DND-41 (cell line): Measurements from ENCODE around the gene MCM5.

Source experiments
- ATAC-seq: fragments of 200-7000 bp; cut with Tn5 transposase; 3 replicates; pipeline ENCODE4 v1.9.1; 2021; ENCODE audit warnings: low read depth; ENCODE audit not compliant: insufficient read depth
- DNase-seq: peaks from one replicate; pipeline ENCODE4 v3.0.0-alpha.2; 2020
- H2AFZ ChIP-seq: 2 replicates; pipeline ENCODE4 v1.6.0; 2012; ENCODE audit warnings: low read depth, low read length
- H3K27ac ChIP-seq: 2 replicates; pipeline ENCODE4 v1.5.1; 2012; ENCODE audit warnings: low read length, inconsistent platforms
- H3K27me3 ChIP-seq: fragments of 200-600 bp; sonication (generic); 2 replicates; pipeline ENCODE4 v1.6.0; 2012; ENCODE audit warnings: low read length, mild to moderate bottlenecking, inconsistent platforms; ENCODE audit not compliant: insufficient read depth, poor library complexity
- H3K36me3 ChIP-seq: 2 replicates; pipeline ENCODE4 v1.5.1; 2012; ENCODE audit warnings: low read length, inconsistent platforms; ENCODE audit not compliant: insufficient read depth
- H3K4me1 ChIP-seq: 2 replicates; pipeline ENCODE4 v1.5.1; 2012; ENCODE audit warnings: mild to moderate bottlenecking, low read length; ENCODE audit not compliant: insufficient read depth
- H3K4me2 ChIP-seq: 2 replicates; pipeline ENCODE4 v1.6.0; 2012; ENCODE audit warnings: mild to moderate bottlenecking, moderate library complexity, low read length, inconsistent platforms; ENCODE audit not compliant: insufficient read depth
- H3K4me3 ChIP-seq, 2 experiments: fragments of 200-600 bp in 1 of 2; shearing (Covaris generic) in 1 of 2; 2 replicates each; pipeline ENCODE4 v1.5.1; 2012 to 2016; ENCODE audit warnings: inconsistent platforms in 2 of 2, low read length in 2 of 2, mild to moderate bottlenecking in 2 of 2, low read depth in 1 of 2, moderate library complexity in 1 of 2
- H3K79me2 ChIP-seq: 2 replicates; pipeline ENCODE4 v1.6.0; 2012; ENCODE audit warnings: low read length, inconsistent platforms; ENCODE audit not compliant: insufficient read depth
- H3K9ac ChIP-seq: 2 replicates; pipeline ENCODE4 v1.6.0; 2012; ENCODE audit warnings: low read depth, mild to moderate bottlenecking, inconsistent platforms, low read length, moderate library complexity
- H3K9me3 ChIP-seq: 2 replicates; pipeline ENCODE4 v1.5.1; 2012; ENCODE audit warnings: low read length, moderate library complexity, mild to moderate bottlenecking, inconsistent platforms; ENCODE audit not compliant: insufficient read depth, severe bottlenecking
- H4K20me1 ChIP-seq: 2 replicates; pipeline ENCODE4 v1.6.0; 2012; ENCODE audit warnings: low read length; ENCODE audit not compliant: insufficient read depth
- EZH2 ChIP-seq: IDR thresholded peaks from 3 replicates; pipeline ENCODE4 v1.6.1; 2012; ENCODE audit warnings: borderline replicate concordance, low read depth, mild to moderate bottlenecking, moderate library complexity, low read length, inconsistent platforms; ENCODE audit not compliant: severe bottlenecking
- TF ChIP-seq, protein P1 (sequence below): IDR thresholded peaks from 2 replicates; pipeline ENCODE4 v1.5.1; 2012; ENCODE audit warnings: borderline replicate concordance, low read length, moderate library complexity, mild to moderate bottlenecking; ENCODE audit not compliant: poor library complexity, severe bottlenecking; ENCODE audit errors: extremely low read depth

MCM5 gene

DNA sequence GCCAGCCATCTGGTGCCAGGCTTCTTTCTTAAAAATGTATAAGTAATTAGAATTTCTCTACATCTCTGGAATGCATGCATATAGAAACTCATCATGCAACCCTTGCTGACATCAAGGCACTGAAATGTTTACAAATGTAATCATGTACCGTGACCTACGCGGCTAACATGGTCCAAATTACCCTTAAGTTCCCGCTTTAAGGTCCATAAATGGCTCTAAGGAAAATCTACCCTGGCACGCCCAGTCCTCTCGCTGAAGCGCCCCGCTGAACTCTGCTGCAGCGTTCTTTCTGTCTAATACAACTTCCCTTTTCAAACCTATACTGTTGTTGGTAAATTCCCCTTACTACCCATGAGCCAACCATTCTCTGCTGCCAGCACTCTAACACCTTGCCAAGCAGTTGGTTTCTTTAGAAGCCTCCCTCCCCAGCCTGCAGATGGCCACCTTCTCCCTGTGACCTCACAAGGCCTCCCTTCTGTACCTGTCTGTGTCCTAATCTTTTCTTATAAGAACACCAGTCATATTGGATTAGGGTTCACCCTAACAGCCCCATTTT lies 32.5 kb upstream of the MCM5 start:
- no peak for DNase-seq
- ATAC-seq, result no peak
- Histone ChIP-seq H3K4me1 (peaks cover 7% of the 10 kb centered on the region), H3K36me3 (no peaks in the 10 kb centered on the region), H3K4me2 (no peak overlapping the region), H3K27ac (no peak overlapping the region), H4K20me1 (no peaks in the 10 kb centered on the region), H3K79me2 (no peaks in the 10 kb centered on the region), H3K27me3 (no peaks in the 10 kb centered on the region), H3K4me3 (no peak overlapping the region), H2AFZ (no peak overlapping the region), H3K9ac (no peak overlapping the region), H3K9me3 (no peaks in the 10 kb centered on the region)
- TF ChIP-seq, protein P1, sequence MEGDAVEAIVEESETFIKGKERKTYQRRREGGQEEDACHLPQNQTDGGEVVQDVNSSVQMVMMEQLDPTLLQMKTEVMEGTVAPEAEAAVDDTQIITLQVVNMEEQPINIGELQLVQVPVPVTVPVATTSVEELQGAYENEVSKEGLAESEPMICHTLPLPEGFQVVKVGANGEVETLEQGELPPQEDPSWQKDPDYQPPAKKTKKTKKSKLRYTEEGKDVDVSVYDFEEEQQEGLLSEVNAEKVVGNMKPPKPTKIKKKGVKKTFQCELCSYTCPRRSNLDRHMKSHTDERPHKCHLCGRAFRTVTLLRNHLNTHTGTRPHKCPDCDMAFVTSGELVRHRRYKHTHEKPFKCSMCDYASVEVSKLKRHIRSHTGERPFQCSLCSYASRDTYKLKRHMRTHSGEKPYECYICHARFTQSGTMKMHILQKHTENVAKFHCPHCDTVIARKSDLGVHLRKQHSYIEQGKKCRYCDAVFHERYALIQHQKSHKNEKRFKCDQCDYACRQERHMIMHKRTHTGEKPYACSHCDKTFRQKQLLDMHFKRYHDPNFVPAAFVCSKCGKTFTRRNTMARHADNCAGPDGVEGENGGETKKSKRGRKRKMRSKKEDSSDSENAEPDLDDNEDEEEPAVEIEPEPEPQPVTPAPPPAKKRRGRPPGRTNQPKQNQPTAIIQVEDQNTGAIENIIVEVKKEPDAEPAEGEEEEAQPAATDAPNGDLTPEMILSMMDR, result no peak

- no peak overlapping the region for H3K27ac ChIP-seq
- ATAC-seq, result no peak
- H3K4me2 ChIP-seq, result no peak overlapping the region
Observed at GRCh38 chr22:35368386-35368785, 31.6 kb upstream of the MCM5 start.

GRCh38 chr22:35369996-35370395 lies 29.9 kb upstream of the MCM5 start:
- no peak for TF ChIP-seq EZH2
- TF ChIP-seq, protein P1, result no peak
- H3K27ac ChIP-seq, result no peak overlapping the region
- H3K4me1 ChIP-seq, result peaks cover 7% of the 10 kb centered on the region
- no peak overlapping the region for H3K4me3 ChIP-seq
- H3K9ac ChIP-seq, result no peak overlapping the region
- no peaks in the 10 kb centered on the region for H4K20me1 ChIP-seq
- no peaks in the 10 kb centered on the region for H3K36me3 ChIP-seq
- H3K27me3 ChIP-seq, result no peaks in the 10 kb centered on the region
- H3K4me2 ChIP-seq, result no peak overlapping the region
- no peak overlapping the region for H2AFZ ChIP-seq
- H3K9me3 ChIP-seq, result no peaks in the 10 kb centered on the region
- ATAC-seq (no peak), DNase-seq (no peak)
- H3K79me2 ChIP-seq, result no peaks in the 10 kb centered on the region

More at GRCh38 chr22:35368386-35368785, 31.6 kb upstream of the MCM5 start:
- no peak for DNase-seq
- no peak overlapping the region for H2AFZ ChIP-seq
- H3K9me3 ChIP-seq, result no peaks in the 10 kb centered on the region
- no peak overlapping the region for H3K4me3 ChIP-seq
- no peaks in the 10 kb centered on the region for H4K20me1 ChIP-seq
- no peaks in the 10 kb centered on the region for H3K27me3 ChIP-seq
- no peak overlapping the region for H3K9ac ChIP-seq
- H3K36me3 ChIP-seq, result no peaks in the 10 kb centered on the region
- peaks cover 7% of the 10 kb centered on the region for H3K4me1 ChIP-seq
- no peaks in the 10 kb centered on the region for H3K79me2 ChIP-seq
- TF ChIP-seq, protein P1, result no peak
- TF ChIP-seq EZH2, result no peak

DNA sequence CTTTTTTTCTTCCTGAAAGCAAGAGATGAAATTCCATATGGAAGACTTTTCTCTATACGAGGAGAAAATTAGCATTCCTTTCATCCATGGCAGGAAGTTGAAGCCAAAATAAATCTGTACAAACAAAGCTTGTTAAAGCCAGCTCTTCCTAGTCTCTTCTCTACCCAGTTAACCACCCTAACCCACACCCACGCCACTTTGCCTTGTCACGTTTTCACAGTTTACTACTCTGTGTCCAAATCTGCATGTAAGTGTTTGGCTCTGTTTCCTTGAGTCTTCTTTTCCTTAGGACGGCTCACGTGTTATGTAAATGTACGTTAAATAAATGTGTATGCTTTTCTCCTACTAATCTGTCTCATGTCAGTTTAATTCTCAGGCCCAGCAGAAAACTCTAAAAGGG lies 26.2 kb upstream of the MCM5 start:
- Histone ChIP-seq H4K20me1 (no peaks in the 10 kb centered on the region), H3K36me3 (no peaks in the 10 kb centered on the region), H3K9me3 (no peaks in the 10 kb centered on the region), H2AFZ (no peak overlapping the region), H3K4me2 (no peak overlapping the region), H3K27me3 (no peaks in the 10 kb centered on the region), H3K4me1 (peaks cover 18% of the 10 kb centered on the region), H3K9ac (no peak overlapping the region), H3K79me2 (no peaks in the 10 kb centered on the region), H3K27ac (no peak overlapping the region), H3K4me3 (no peak overlapping the region)
- ATAC-seq (no peak), DNase-seq (no peak)
- TF ChIP-seq EZH2, result no peak
- TF ChIP-seq, protein P1, result no peak
